IMR-90 (cell line): ENCODE measurements around the gene KCNS1. TPM values are rescaled to one million over a fixed set of nuclear protein-coding genes. Genes with fewer than 3 reads are reported as not detected.

Source experiments
- ATAC-seq: fragments of 200-7000 bp; cut with Tn5 transposase; 2 replicates; pipeline ENCODE4 v1.9.1; 2020; ENCODE audit warnings: low read depth, mild to moderate bottlenecking, moderate library complexity
- BruUV-seq: library from RNA; stranded (reverse); fragments of 400-500 nt; replicated peaks from 2 replicates; lab custom pipeline; 2021; lab: Mats Ljungman, UMichigan
- CTCF ChIA-PET: fragments of 300-600 bp; formaldehyde crosslinking; extraction: SDS; loops from one replicate; lab custom pipeline; 2021; ENCODE audit warnings: antibody characterized with exemption; lab: Yijun Ruan, JAX
- POLR2A ChIA-PET: fragments of 300-600 bp; sonication (Branson Sonifier 250); formaldehyde crosslinking; loops from one replicate; lab custom pipeline; 2022; ENCODE audit warnings: antibody characterized with exemption; ENCODE audit not compliant: unreplicated experiment; lab: Charles Lee
- DNase-seq: peaks from one replicate; pipeline ENCODE4 v3.0.0; 2013
- H2AFZ ChIP-seq: replicated peaks from 2 replicates; pipeline ENCODE3; 2013; ENCODE audit warnings: low read length, mild to moderate bottlenecking; ENCODE audit not compliant: poor library complexity
- H2AK5ac ChIP-seq: 2 replicates; pipeline ENCODE4 v1.6.1; 2013; ENCODE audit warnings: low read depth, low read length, inconsistent platforms
- H2AK9ac ChIP-seq: replicated peaks from 2 replicates; pipeline ENCODE3; 2013; ENCODE audit warnings: mild to moderate bottlenecking, low read depth, low read length, moderate library complexity; ENCODE audit not compliant: poor library complexity
- H2BK120ac ChIP-seq: 2 replicates; pipeline ENCODE4 v1.6.1; 2013; ENCODE audit warnings: low read depth, low read length, inconsistent platforms
- H2BK15ac ChIP-seq: 3 replicates; pipeline ENCODE4 v1.6.1; 2013; ENCODE audit warnings: low read depth, low read length, inconsistent platforms
- H2BK20ac ChIP-seq: 2 replicates; pipeline ENCODE4 v1.6.1; 2013; ENCODE audit warnings: low read depth, mild to moderate bottlenecking, inconsistent platforms, low read length, moderate library complexity
- H2BK5ac ChIP-seq: 2 replicates; pipeline ENCODE4 v1.6.1; 2013; ENCODE audit warnings: mild to moderate bottlenecking, low read depth, low read length, inconsistent platforms; ENCODE audit not compliant: poor library complexity, severe bottlenecking
- H3K14ac ChIP-seq: replicated peaks from 2 replicates; pipeline ENCODE4 v1.6.1; 2013; ENCODE audit warnings: low read depth, low read length, inconsistent platforms
- H3K18ac ChIP-seq: 2 replicates; pipeline ENCODE4 v1.6.1; 2013; ENCODE audit warnings: low read depth, low read length, control low read depth
- H3K23ac ChIP-seq: 2 replicates; pipeline ENCODE4 v1.6.1; 2013; ENCODE audit warnings: low read depth, low read length, inconsistent platforms
- H3K27ac ChIP-seq: 2 replicates; pipeline ENCODE4 v1.5.1; 2013; ENCODE audit warnings: mild to moderate bottlenecking, control low read depth, low read length; ENCODE audit not compliant: insufficient read depth
- H3K27me3 ChIP-seq: 2 replicates; pipeline ENCODE4 v1.6.1; 2013; ENCODE audit warnings: low read length; ENCODE audit not compliant: control insufficient read depth, insufficient read depth
- H3K36me3 ChIP-seq: 2 replicates; pipeline ENCODE4 v1.6.1; 2013; ENCODE audit warnings: low read length, mixed read lengths; ENCODE audit not compliant: control insufficient read depth, insufficient read depth
- H3K4ac ChIP-seq: 2 replicates; pipeline ENCODE4 v1.6.1; 2013; ENCODE audit warnings: low read depth, low read length, inconsistent platforms
- H3K4me1 ChIP-seq: 2 replicates; pipeline ENCODE4 v1.6.1; 2013; ENCODE audit warnings: low read length, mixed read lengths; ENCODE audit not compliant: control insufficient read depth, insufficient read depth
- H3K4me2 ChIP-seq: 2 replicates; pipeline ENCODE4 v1.6.1; 2013; ENCODE audit warnings: low read depth, mild to moderate bottlenecking, control low read depth, low read length, moderate library complexity
- H3K4me3 ChIP-seq: 2 replicates; pipeline ENCODE4 v1.5.1; 2013; ENCODE audit warnings: low read depth, mild to moderate bottlenecking, control low read depth, low read length, moderate library complexity; ENCODE audit not compliant: insufficient read depth
- H3K56ac ChIP-seq: 2 replicates; pipeline ENCODE4 v1.6.1; 2013; ENCODE audit warnings: low read length, inconsistent platforms; ENCODE audit not compliant: insufficient read depth; ENCODE audit errors: extremely low read depth
- H3K79me1 ChIP-seq, 2 experiments: 2 replicates each; pipeline ENCODE4 v1.6.1; 2013; ENCODE audit warnings: low read length in 2 of 2, inconsistent platforms in 1 of 2, low read depth in 1 of 2
- H3K9ac ChIP-seq: 2 replicates; pipeline ENCODE4 v1.6.1; 2013; ENCODE audit warnings: low read depth, low read length, control low read depth
- H3K9me1 ChIP-seq: 2 replicates; pipeline ENCODE4 v1.6.1; 2013; ENCODE audit warnings: low read length, inconsistent platforms; ENCODE audit not compliant: insufficient read depth
- H3K9me3 ChIP-seq: 2 replicates; pipeline ENCODE4 v1.6.1; 2013; ENCODE audit warnings: low read length; ENCODE audit not compliant: control insufficient read depth, insufficient read depth
- H4K20me1 ChIP-seq: 2 replicates; pipeline ENCODE4 v1.6.1; 2013; ENCODE audit warnings: low read length, inconsistent platforms; ENCODE audit not compliant: insufficient read depth
- H4K5ac ChIP-seq: 2 replicates; pipeline ENCODE4 v1.6.1; 2013; ENCODE audit warnings: mild to moderate bottlenecking, low read depth, low read length, control low read depth
- H4K8ac ChIP-seq, 2 experiments: 2 replicates each; pipeline ENCODE4 v1.6.1; 2013; ENCODE audit warnings: low read depth in 2 of 2, low read length in 2 of 2, control low read depth in 1 of 2, inconsistent platforms in 1 of 2
- H4K91ac ChIP-seq: 2 replicates; pipeline ENCODE4 v1.6.1; 2013; ENCODE audit warnings: low read depth, low read length, inconsistent platforms; ENCODE audit not compliant: insufficient read depth
- BHLHE40 ChIP-seq: fragments of 150-350 bp; IDR thresholded peaks from 2 replicates; pipeline ENCODE4 v1.6.1; 2016; ENCODE audit warnings: mild to moderate bottlenecking, low read depth, low read length
- CTCF ChIP-seq: conservative IDR thresholded peaks from 2 replicates; pipeline ENCODE4 v1.5.1; 2012; ENCODE audit warnings: mild to moderate bottlenecking, low read depth, low read length, improper control_type of control experiment
- MAFK ChIP-seq: IDR thresholded peaks from 2 replicates; pipeline ENCODE4 v1.6.1; 2012; ENCODE audit warnings: low read depth, low read length, improper control_type of control experiment
- MAZ ChIP-seq: IDR thresholded peaks from 2 replicates; pipeline ENCODE4 v1.6.1; 2012; ENCODE audit warnings: low read depth, mild to moderate bottlenecking, low read length, improper control_type of control experiment, moderate library complexity, borderline replicate concordance
- NFE2L2 ChIP-seq: fragments of 150-350 bp; IDR thresholded peaks from 2 replicates; pipeline ENCODE4 v1.6.1; 2016; ENCODE audit warnings: low read depth, mild to moderate bottlenecking, low read length
- RAD21 ChIP-seq: IDR thresholded peaks from 2 replicates; pipeline ENCODE4 v1.6.1; 2012; ENCODE audit warnings: low read length, improper control_type of control experiment
- WGBS, 2 experiments: methylation state at CpG; one replicate each; pipeline versions ENCODE4 v1.1.5 to v1.1.7; 2013; ENCODE audit warnings: missing lambda C conversion rate in 2 of 2; ENCODE audit not compliant: insufficient read length in 1 of 2; ENCODE audit errors: extremely low coverage in 2 of 2; 5-methylcytosine and 5-hydroxymethylcytosine counted together
- dilution Hi-C: fragments of 300-500 bp; cut with HindIII; formaldehyde crosslinking; loops from one replicate; pipeline ENCODE4 v1.14.3; 2018; ENCODE audit warnings: low sequenced_read_pairs; ENCODE audit not compliant: unreplicated experiment
- in situ Hi-C: fragments of 300-500 bp; cut with MboI; formaldehyde crosslinking; loops from 3 replicates; pipeline ENCODE4 v1.14.3; 2019; ENCODE audit warnings: low sequenced_read_pairs, inconsistent platforms, mixed read lengths
- intact Hi-C: fragments of 100-400 bp; cut with micrococcal nuclease; formaldehyde crosslinking; loops from 2 replicates; pipeline ENCODE4 v1.10.0; 2022
- polyA plus RNA-seq, 3 experiments: library from polyadenylated mRNA; depleted of rRNA; stranded (reverse); fragments of >200 nt; gene quantifications; 2 replicates each; pipeline ENCODE4 v1.2.3, GENCODE V29; 2012; ENCODE audit warnings: low replicate concordance in 1 of 3
- total RNA-seq: library from RNA; depleted of rRNA; stranded (reverse); fragments of >200 nt; gene quantifications from 2 replicates; pipeline ENCODE4 v1.2.3, GENCODE V29; 2012

The KCNS1 gene
- total and polyA plus RNA-seq, 2 of the 4 experiments (the other 2 are of a cell fraction): 0.54 to 0.62 TPM

- no peak overlapping the region for H3K27ac ChIP-seq
- H3K9me3 ChIP-seq: no peaks in the 10 kb centered on the region
- no peak overlapping the region for H3K14ac ChIP-seq
- no peak overlapping the region for H4K91ac ChIP-seq
- H2BK120ac ChIP-seq: no peak overlapping the region
- H3K56ac ChIP-seq: no peak overlapping the region
- H3K4me2 ChIP-seq: no peak overlapping the region
- H4K20me1 ChIP-seq: no peaks in the 10 kb centered on the region
- H2BK15ac ChIP-seq: no peak overlapping the region
- no peak overlapping the region for H2BK5ac ChIP-seq
- WGBS, 2 experiments: no CpG with 5 or more reads among the region's 3 CpGs
- H3K4me3 ChIP-seq: no peak overlapping the region
- in situ Hi-C loops: no loop called here
- H2AK5ac ChIP-seq: no peak overlapping the region
- H2BK20ac ChIP-seq: no peak overlapping the region
- H3K27me3 ChIP-seq: no peaks in the 10 kb centered on the region
- no peak overlapping the region for H3K9ac ChIP-seq
- intact Hi-C loops: no loop called here
- H4K5ac ChIP-seq: no peak overlapping the region; the same call in 1 of the 2 replicates
- H3K23ac ChIP-seq: no peak overlapping the region
- H4K8ac ChIP-seq: no peak overlapping the region
- peaks cover 4 to 5% of the 10 kb centered on the region in 2 experiments; a peak in 3 of 4 replicates for H3K79me1 ChIP-seq
- H3K4me1 ChIP-seq: peaks cover 9% of the 10 kb centered on the region; the same call in 1 of the 2 replicates
- no peak overlapping the region for H2AK9ac ChIP-seq
- H3K18ac ChIP-seq: no peak overlapping the region; the same call in 1 of the 2 replicates
- H3K9me1 ChIP-seq: peaks cover 7% of the 10 kb centered on the region; the same call in 1 of the 2 replicates
- ATAC-seq (no peak), DNase-seq (no peak)
- dilution Hi-C loops: no loop called here
- H3K4ac ChIP-seq: no peak overlapping the region
- POLR2A ChIA-PET: no interaction called here
- CTCF ChIA-PET: interaction anchor here (0.7 kb wide), 1 partner anchor 364 kb away, joined by 3 read pairs; no protein-coding TSS in a partner anchor
- TF ChIP-seq RAD21: no peak
- TF ChIP-seq MAZ: no peak
- no peak for TF ChIP-seq BHLHE40
- TF ChIP-seq NFE2L2: no peak
- no peak for TF ChIP-seq MAFK
- no peak for TF ChIP-seq CTCF
- BruUV-seq: no TSS peak
- peaks cover 13% of the 10 kb centered on the region for H3K36me3 ChIP-seq
- H2AFZ ChIP-seq: no peak overlapping the region
These were observed 27.7 kb downstream of the KCNS1 start for GRCh38 chr20:45073221-45073620.
